Stomach (tissue), 4 donors: Measurements from ENCODE around the gene RNU11.

Source experiments
- CTCF ChIP-seq, 7 experiments: fragments of 450-650 bp in 4 of 7; fragments of 200-600 bp in 3 of 7; sonication (generic) in 3 of 7; IDR thresholded peaks; one replicate each; pipeline ENCODE4 v1.5.1; 2016 to 2019; ENCODE audit warnings: antibody characterized with exemption in 7 of 7, control low read depth in 2 of 7, mild to moderate bottlenecking in 1 of 7
- POLR2A ChIP-seq, 4 donors: fragments of 450-650 bp; IDR thresholded peaks; one replicate each; pipeline ENCODE4 v1.6.1; 2016; ENCODE audit warnings: antibody characterized with exemption in 4 of 4, control low read depth in 2 of 4, mild to moderate bottlenecking in 1 of 4, moderate library complexity in 1 of 4

GRCh38 chr1:28668191-28668955, 20.0 kb downstream of the RNU11 start, which contains the start of gene GMEB1:
- TF ChIP-seq POLR2A (IDR thresholded peaks at IDR 0.05) (no peak), CTCF (IDR thresholded peaks at IDR 0.05) (no peak)
